Activated CD4-positive, alpha-beta T cell treated with anti-CD3 and anti-CD28 coated beads, Interleukin-2, Interleukin-6, amounts not matched to agents 100 ng/mL and 50 ng/mL, durations not matched to agents 16 hours and 8 hours (primary cell): ENCODE data around the gene RAB27A.

Source experiments
- DNase-seq: peaks from one replicate; pipeline ENCODE4 v3.0.0-alpha.2; 2020

RAB27A gene

DNA sequence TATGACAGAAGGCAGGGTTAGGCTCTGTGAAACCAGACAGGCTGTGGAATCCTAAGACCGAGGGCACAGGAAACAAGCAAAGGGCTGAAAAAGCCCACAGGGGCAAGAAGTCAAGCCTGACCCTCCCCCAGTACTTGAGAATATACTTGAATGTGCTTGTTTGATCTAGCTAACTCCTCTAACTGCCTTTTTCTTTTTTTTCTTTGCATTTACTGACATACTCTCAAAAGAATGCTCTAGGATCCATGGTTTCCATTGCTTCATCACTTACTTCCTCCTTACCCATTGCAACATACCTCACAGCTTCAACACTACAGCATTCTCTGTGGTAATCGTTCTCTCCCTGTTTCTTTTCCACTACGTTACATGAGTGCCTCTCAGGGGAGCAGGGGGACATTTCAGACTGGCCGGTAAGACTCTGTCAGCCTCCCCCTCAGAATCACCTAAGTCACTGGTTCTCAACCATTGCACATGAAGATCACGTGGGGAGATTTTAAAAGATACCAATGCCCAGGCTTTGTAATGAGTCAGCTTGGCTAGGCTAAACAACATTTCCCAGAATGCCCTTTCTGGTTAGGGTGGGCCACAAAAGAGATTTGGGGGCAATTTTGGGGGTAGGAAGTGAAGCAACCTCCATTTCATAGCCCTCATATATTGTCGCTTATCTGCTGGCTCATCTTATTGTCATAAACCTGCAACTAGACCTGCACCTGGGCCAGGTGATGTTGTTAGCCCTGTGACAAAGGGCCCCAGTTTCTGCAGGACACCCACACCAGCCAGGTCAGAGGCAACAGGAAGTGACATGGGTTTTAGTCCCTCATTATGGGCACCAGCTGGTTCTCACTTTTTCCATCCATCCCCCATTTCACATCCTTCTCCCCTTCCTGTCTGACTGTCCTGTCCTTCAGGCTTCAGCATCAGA is 68.3 kb downstream of the RAB27A start:
- peak; percentile 76 for DNase-seq

GRCh38 chr15:55220606-55221005 is 69.0 kb downstream of the RAB27A start:
- DNase-seq, result no peak

GRCh38 chr15:55218056-55218455 is 71.6 kb downstream of the RAB27A start:
- peak; percentile 76 for DNase-seq

GRCh38 chr15:55204464-55204863 is 85.1 kb downstream of the RAB27A start:
- no peak for DNase-seq

GRCh38 chr15:55202206-55202605 is 87.4 kb downstream of the RAB27A start:
- no peak for DNase-seq

DNA sequence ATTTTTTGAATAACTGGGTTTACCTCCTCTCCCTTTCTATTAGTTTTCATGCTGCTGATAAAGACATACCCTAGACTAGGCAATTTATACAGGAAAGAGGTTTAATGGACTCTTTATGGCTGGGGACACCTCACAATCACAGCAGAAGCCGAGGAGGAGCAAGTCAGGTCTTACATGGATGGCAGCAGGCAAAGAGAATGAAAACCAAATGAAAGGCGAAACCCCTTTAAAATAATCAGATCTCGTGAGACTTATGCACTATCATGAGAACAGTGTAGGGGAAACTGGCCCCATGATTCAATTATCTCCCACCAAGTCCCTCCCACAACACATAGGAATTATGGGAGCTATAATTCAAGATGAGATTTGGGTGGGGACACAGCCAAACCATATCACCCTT is 90.9 kb downstream of the RAB27A start:
- no peak for DNase-seq

DNA sequence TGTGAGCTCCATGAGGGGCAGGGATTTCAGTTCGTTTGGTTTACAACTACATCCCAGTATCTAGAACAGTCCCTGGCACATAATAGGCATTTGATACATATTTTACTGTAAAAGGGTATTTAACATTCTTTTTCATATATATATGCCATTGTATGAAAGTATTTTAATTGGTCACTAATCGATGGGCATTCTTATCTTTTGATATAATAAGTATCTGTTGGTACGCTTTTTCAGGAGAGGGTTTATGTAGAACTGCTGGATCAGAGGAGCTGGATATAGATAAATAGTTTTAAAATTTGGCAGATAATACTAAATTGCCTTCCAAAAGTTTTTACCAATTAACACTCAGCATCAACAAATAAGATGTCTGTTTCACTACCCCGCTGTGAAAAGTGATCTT is 91.9 kb downstream of the RAB27A start:
- no peak for DNase-seq

GRCh38 chr15:55197362-55197705 is 92.3 kb downstream of the RAB27A start:
- no peak for DNase-seq

GRCh38 chr15:55196458-55197361 is 92.9 kb downstream of the RAB27A start, which contains the start of gene RSL24D1:
TSS of gene RSL24D1 (minus strand) at chr15:55196941. CDS start at chr15:55196890, 51 bp downstream.
- DNase-seq, result peak; percentile 98

DNA sequence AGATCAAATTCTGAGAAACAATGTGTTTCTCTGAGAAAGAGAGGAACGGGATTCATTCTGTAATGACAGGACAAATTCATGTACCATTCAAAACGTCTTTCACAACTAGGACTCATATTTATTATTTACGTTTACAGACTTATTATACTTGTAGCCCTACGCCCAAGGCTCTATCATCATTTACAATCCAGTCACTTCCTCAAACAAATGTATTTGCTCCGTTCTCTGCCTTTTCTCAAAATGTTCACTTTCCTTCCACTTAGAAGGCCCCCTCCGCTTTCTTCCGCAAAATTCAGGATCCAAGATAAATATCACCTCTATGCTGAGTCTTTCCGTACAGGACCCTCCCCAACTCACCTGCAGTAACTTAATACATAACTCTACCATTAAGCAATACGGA is 93.6 kb downstream of the RAB27A start:
- no peak for DNase-seq

GRCh38 chr15:55194256-55194655 is 95.4 kb downstream of the RAB27A start:
- no peak for DNase-seq

DNA sequence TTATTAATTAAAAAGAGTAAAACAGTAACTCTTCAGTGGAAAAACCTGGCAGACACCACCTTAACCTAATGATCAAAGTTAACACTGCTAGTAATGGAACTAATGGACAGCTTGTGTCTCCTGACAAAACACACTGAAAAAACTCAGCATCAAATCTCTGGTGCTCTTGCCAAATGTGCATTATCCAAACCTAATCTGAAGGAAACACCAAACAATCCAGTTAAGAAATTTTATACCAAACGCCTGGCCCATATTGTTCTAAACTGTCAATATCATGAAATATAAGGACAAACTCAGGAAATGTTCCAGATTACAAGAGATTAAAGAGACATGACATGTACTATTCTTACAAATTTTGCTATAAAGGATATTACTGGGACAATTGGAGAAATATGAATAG is 103.3 kb downstream of the RAB27A start:
- DNase-seq, result no peak

GRCh38 chr15:55183679-55184078 is 105.9 kb downstream of the RAB27A start:
- DNase-seq, result no peak

- no peak for DNase-seq
Measured at GRCh38 chr15:55179141-55179540, 110.5 kb downstream of the RAB27A start.

GRCh38 chr15:55170361-55170760 is 119.3 kb downstream of the RAB27A start:
- DNase-seq, result no peak

- DNase-seq, result peak; percentile 69
Measured at GRCh38 chr15:55168350-55168974, 121.2 kb downstream of the RAB27A start.

GRCh38 chr15:55164284-55164683 is 125.3 kb downstream of the RAB27A start:
- DNase-seq, result no peak
